HepG2 (cell line): Measurements from ENCODE around the gene TMEM132D. TPM values are rescaled to one million over a fixed set of nuclear protein-coding genes. Genes with fewer than 3 reads are reported as not detected.

ENCODE experiments used
- ATAC-seq: fragments of 200-7000 bp; cut with Tn5 transposase; 3 replicates; pipeline ENCODE4 v1.9.1; 2020; ENCODE audit warnings: mild to moderate bottlenecking, moderate library complexity
- BruUV-seq: library from RNA; stranded (reverse); fragments of 400-500 nt; replicated peaks from 2 replicates; lab custom pipeline; 2021; lab: Mats Ljungman, UMichigan
- CTCF ChIA-PET: fragments of 300-600 bp; formaldehyde crosslinking; extraction: SDS; loops from one replicate; lab custom pipeline; 2021; ENCODE audit warnings: low total read pairs, inconsistent platforms, low intra/inter-chr PET ratio; lab: Yijun Ruan, JAX
- POLR2A ChIA-PET: fragments of 350-600 bp; sonication (Branson Sonifier 250); formaldehyde crosslinking; loops from one replicate; lab custom pipeline; 2020; ENCODE audit warnings: antibody characterized with exemption, inconsistent platforms; lab: Yijun Ruan, JAX
- DNase-seq: peaks from one replicate; pipeline ENCODE4 v3.0.0-alpha.2; 2015; ENCODE audit warnings: low spot score
- FAIRE-seq: peaks from 3 replicates; lab custom pipeline; 2011; peaks lifted over from hg19 to GRCh38; lab: Jason Lieb, UNC
- H2AFZ ChIP-seq: one replicate; pipeline ENCODE4 v1.6.1; 2011; ENCODE audit warnings: low read length, inconsistent platforms
- H3K27ac ChIP-seq: fragments of 300-600 bp; 3 replicates; pipeline ENCODE4 v1.8.0; 2011; ENCODE audit warnings: mixed run types, mild to moderate bottlenecking, mixed read lengths, low read length, inconsistent platforms; ENCODE audit not compliant: insufficient read depth; ENCODE audit errors: extremely low read length
- H3K27me3 ChIP-seq, 2 experiments: fragments of 200-600 bp in 1 of 2; 2 replicates in 1 of 2; 3 replicates in 1 of 2; pipeline versions ENCODE4 v1.6.0 to v1.8.0; 2011; ENCODE audit warnings: low read length in 2 of 2, mild to moderate bottlenecking in 2 of 2, moderate library complexity in 2 of 2, inconsistent platforms in 1 of 2; ENCODE audit not compliant: insufficient read depth in 2 of 2, control insufficient read depth in 1 of 2
- H3K36me3 ChIP-seq, 2 experiments: fragments of 200-600 bp in 1 of 2; replicated peaks in 1 of 2; 2 replicates in 1 of 2; 3 replicates in 1 of 2; pipeline versions ENCODE4 v1.5.1 to v1.8.0; 2011; ENCODE audit warnings: low read length in 2 of 2, inconsistent platforms in 1 of 2; ENCODE audit not compliant: insufficient read depth in 2 of 2, control insufficient read depth in 1 of 2
- H3K4me1 ChIP-seq: 2 replicates; pipeline ENCODE4 v1.5.1; 2012; ENCODE audit warnings: low read length, inconsistent platforms; ENCODE audit not compliant: insufficient read depth
- H3K4me2 ChIP-seq: 2 replicates; pipeline ENCODE4 v1.6.0; 2011; ENCODE audit warnings: low read depth, low read length, inconsistent platforms
- H3K4me3 ChIP-seq, 3 experiments: fragments of 200-600 bp in 1 of 3; sonication (generic), shearing (Covaris generic) in 1 of 3; replicated peaks in 1 of 3; 2 replicates each; pipeline ENCODE4 v1.5.1; 2011 to 2016; ENCODE audit warnings: low read length in 3 of 3, inconsistent platforms in 2 of 3, low read depth in 2 of 3, mild to moderate bottlenecking in 2 of 3, control low read depth in 1 of 3, mixed read lengths in 1 of 3; ENCODE audit not compliant: insufficient read depth in 1 of 3
- H3K79me2 ChIP-seq: one replicate; pipeline ENCODE4 v1.6.1; 2011; ENCODE audit warnings: low read length, inconsistent platforms; ENCODE audit not compliant: insufficient read depth
- H3K9ac ChIP-seq: 2 replicates; pipeline ENCODE4 v1.6.0; 2011; ENCODE audit warnings: mild to moderate bottlenecking, low read depth, low read length, inconsistent platforms; ENCODE audit not compliant: insufficient read depth
- H3K9me3 ChIP-seq: 2 replicates; pipeline ENCODE4 v1.5.1; 2012; ENCODE audit warnings: mild to moderate bottlenecking, low read length
- H4K20me1 ChIP-seq: 2 replicates; pipeline ENCODE4 v1.6.0; 2011; ENCODE audit warnings: inconsistent platforms, mild to moderate bottlenecking, low read length, moderate library complexity; ENCODE audit not compliant: insufficient read depth
- SNAI1 ChIP-seq: sonication (generic); formaldehyde crosslinking; IDR thresholded peaks from 2 replicates; pipeline ENCODE4 v1.5.0; 2020; ENCODE audit warnings: mild to moderate bottlenecking, missing genetic modification reagents, borderline replicate concordance
- ZFY ChIP-seq: sonication (generic); formaldehyde crosslinking; IDR thresholded peaks from 2 replicates; pipeline ENCODE4 v1.4.0; 2020; ENCODE audit warnings: missing genetic modification reagents
- ZNF331 ChIP-seq: sonication (generic); formaldehyde crosslinking; IDR thresholded peaks from 2 replicates; pipeline ENCODE4 v1.4.0; 2020; ENCODE audit warnings: missing genetic modification reagents
- ZNF652 ChIP-seq: IDR thresholded peaks from 2 replicates; pipeline ENCODE4 v1.6.1; 2016; ENCODE audit warnings: low read depth, borderline replicate concordance
- WGBS: methylation state at CpG from one replicate; pipeline ENCODE4 v1.1.6; 2017; ENCODE audit warnings: low lambda C conversion rate; 5-methylcytosine and 5-hydroxymethylcytosine counted together
- in situ Hi-C: cut with HindIII; loops from 2 replicates; pipeline ENCODE4 v1.10.0; 2017; ENCODE audit warnings: low pct_unique_long_range_greater_than_20kb; ENCODE audit not compliant: extremely low pct_ligation_motif_present
- intact Hi-C: fragments of 100-400 bp; cut with micrococcal nuclease; formaldehyde crosslinking; loops from one replicate; pipeline ENCODE4 v1.10.0; 2022; ENCODE audit not compliant: unreplicated experiment
- polyA plus RNA-seq, 8 experiments: library from polyadenylated mRNA; depleted of rRNA in 3 of 8; stranded (reverse) in 7 of 8; unstranded in 1 of 8; fragments of >200 nt; fragmentation: Illumina TruSeq in 4 of 8; extraction: Trizol in 4 of 8; gene quantifications; 2 replicates each; pipeline versions ENCODE4 v1.2.1 to v1.2.3, GENCODE V29; 2011 to 2016; ENCODE audit warnings: low read depth in 4 of 8, missing spikeins in 1 of 8, mixed read lengths in 1 of 8; ENCODE audit not compliant: insufficient read depth in 1 of 8
- total RNA-seq, 5 experiments: library from RNA; depleted of rRNA; stranded (reverse); fragments of >200 nt; fragmentation: Illumina TruSeq; extraction: Trizol; gene quantifications; 2 replicates each; pipeline ENCODE4 v1.2.3, GENCODE V29; 2016; ENCODE audit warnings: low read depth in 1 of 5
- TF ChIP-seq, protein P1 (sequence below): sonication (generic); formaldehyde crosslinking; IDR thresholded peaks from 2 replicates; pipeline ENCODE4 v1.4.0; 2020; ENCODE audit warnings: missing genetic modification reagents

The TMEM132D gene
- total and polyA plus RNA-seq, 2 of the 13 experiments (the other 11 are each of a cell fraction or from before 2014, with no cell fraction given), result not detected

DNA sequence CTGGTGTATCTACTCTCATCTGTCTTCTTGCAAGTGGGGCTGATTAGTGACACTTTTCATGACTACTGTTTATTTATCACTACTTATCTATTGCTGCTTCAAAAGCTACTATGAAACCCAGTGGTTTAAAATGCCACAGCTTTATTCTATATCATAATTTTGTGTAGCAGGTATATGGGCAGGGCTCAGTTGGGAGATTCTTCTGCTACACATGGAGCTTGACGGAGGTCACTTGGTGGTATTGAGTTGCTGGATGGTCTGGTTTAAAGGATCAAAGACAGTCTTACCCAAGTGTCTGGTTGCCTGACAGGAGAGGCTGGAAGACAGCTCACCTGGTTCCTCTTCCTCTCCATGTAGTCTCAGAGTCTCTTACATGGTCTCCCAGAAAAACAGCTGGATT is 222.7 kb downstream of the TMEM132D start (continued):
- peak; percentile 55; the same call in 1 of the 2 replicates for TF ChIP-seq ZNF331
- no peak for TF ChIP-seq SNAI1 (CRISPR knock-in tag)
- TF ChIP-seq ZNF652, result no peak

DNA sequence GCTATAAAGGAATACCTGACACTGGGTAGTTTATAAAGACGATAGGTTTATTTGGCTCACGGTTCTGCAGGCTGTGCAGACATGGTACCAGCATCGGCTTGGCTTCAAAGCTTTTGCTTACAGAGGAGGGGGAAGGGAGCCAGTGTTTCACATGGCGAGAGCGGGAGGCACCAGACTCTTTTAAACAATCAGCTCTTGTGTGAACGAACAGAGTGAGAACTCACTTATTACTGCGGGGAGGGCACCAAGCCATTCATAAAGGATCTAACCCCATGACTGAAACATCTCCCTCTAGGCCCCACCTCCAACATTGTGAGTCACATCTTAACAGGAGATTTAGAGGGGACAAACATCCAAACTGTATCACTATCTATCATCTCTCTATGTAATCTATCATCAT is 227.4 kb downstream of the TMEM132D start:
- no peak overlapping the region for H3K4me3 ChIP-seq
- peaks cover 22% of the 10 kb centered on the region for H3K9me3 ChIP-seq
- no peak overlapping the region for H3K4me2 ChIP-seq
- BruUV-seq, result no TSS peak
- H3K36me3 ChIP-seq, result no peaks in the 10 kb centered on the region
- H3K27me3 ChIP-seq, result no peaks in the 10 kb centered on the region
- in situ Hi-C loops (no loop called here), intact Hi-C loops (no loop called here)
- TF ChIP-seq, protein P1, sequence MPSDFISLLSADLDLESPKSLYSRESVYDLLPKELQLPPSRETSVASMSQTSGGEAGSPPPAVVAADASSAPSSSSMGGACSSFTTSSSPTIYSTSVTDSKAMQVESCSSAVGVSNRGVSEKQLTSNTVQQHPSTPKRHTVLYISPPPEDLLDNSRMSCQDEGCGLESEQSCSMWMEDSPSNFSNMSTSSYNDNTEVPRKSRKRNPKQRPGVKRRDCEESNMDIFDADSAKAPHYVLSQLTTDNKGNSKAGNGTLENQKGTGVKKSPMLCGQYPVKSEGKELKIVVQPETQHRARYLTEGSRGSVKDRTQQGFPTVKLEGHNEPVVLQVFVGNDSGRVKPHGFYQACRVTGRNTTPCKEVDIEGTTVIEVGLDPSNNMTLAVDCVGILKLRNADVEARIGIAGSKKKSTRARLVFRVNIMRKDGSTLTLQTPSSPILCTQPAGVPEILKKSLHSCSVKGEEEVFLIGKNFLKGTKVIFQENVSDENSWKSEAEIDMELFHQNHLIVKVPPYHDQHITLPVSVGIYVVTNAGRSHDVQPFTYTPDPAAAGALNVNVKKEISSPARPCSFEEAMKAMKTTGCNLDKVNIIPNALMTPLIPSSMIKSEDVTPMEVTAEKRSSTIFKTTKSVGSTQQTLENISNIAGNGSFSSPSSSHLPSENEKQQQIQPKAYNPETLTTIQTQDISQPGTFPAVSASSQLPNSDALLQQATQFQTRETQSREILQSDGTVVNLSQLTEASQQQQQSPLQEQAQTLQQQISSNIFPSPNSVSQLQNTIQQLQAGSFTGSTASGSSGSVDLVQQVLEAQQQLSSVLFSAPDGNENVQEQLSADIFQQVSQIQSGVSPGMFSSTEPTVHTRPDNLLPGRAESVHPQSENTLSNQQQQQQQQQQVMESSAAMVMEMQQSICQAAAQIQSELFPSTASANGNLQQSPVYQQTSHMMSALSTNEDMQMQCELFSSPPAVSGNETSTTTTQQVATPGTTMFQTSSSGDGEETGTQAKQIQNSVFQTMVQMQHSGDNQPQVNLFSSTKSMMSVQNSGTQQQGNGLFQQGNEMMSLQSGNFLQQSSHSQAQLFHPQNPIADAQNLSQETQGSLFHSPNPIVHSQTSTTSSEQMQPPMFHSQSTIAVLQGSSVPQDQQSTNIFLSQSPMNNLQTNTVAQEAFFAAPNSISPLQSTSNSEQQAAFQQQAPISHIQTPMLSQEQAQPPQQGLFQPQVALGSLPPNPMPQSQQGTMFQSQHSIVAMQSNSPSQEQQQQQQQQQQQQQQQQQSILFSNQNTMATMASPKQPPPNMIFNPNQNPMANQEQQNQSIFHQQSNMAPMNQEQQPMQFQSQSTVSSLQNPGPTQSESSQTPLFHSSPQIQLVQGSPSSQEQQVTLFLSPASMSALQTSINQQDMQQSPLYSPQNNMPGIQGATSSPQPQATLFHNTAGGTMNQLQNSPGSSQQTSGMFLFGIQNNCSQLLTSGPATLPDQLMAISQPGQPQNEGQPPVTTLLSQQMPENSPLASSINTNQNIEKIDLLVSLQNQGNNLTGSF (CRISPR knock-in tag), result no peak
- no peak for TF ChIP-seq ZFY (CRISPR knock-in tag)
- POLR2A ChIA-PET, result no interaction called here
- ATAC-seq, result no peak
- H3K79me2 ChIP-seq, result no peaks in the 10 kb centered on the region
- no peak for DNase-seq
- no peak overlapping the region for H2AFZ ChIP-seq
- no peaks in the 10 kb centered on the region for H3K4me1 ChIP-seq
- no peak overlapping the region for H3K27ac ChIP-seq
- no peak overlapping the region for H3K9ac ChIP-seq
- FAIRE-seq, result no peak
- CTCF ChIA-PET, result no interaction called here
- H4K20me1 ChIP-seq, result no peaks in the 10 kb centered on the region
- WGBS, result 12% methylated on average over 7 of the region's 7 CpGs
